GM18520 (cell line): ENCODE measurements around the gene MFAP4.
"Not testable (repeated sequence)": the region's sequence is repeated elsewhere in the genome, so short reads cannot be mapped to it uniquely, and the experiment has no call there.

ENCODE experiments used
- ATAC-seq: cut with Tn5 transposase; IDR thresholded peaks from one replicate; pipeline ENCODE4 v1.9.1; 2021; ENCODE audit not compliant: unreplicated experiment

Gene MFAP4

GRCh38 chr17:19359151-19359550 lies 27.8 kb downstream of the MFAP4 start:
- no peak for ATAC-seq

- ATAC-seq = no peak
These were observed 29.2 kb downstream of the MFAP4 start for GRCh38 chr17:19357761-19358160.

GRCh38 chr17:19357351-19357750 lies 29.6 kb downstream of the MFAP4 start:
- no peak for ATAC-seq

- ATAC-seq = no peak
These were observed 32.2 kb downstream of the MFAP4 start for GRCh38 chr17:19354748-19355147.

GRCh38 chr17:19353401-19353800 lies 33.6 kb downstream of the MFAP4 start:
- not testable (repeated sequence) for ATAC-seq

- no peak for ATAC-seq
These were observed 38.2 kb downstream of the MFAP4 start for GRCh38 chr17:19348806-19349205.

- no peak for ATAC-seq
These were observed 38.8 kb downstream of the MFAP4 start for GRCh38 chr17:19348081-19348650.

GRCh38 chr17:19347323-19348080 lies 39.5 kb downstream of the MFAP4 start:
- ATAC-seq = no peak

- no peak for ATAC-seq
These were observed 40.4 kb downstream of the MFAP4 start for GRCh38 chr17:19346351-19347255.

GRCh38 chr17:19345486-19346350 lies 41.3 kb downstream of the MFAP4 start:
- no peak for ATAC-seq

GRCh38 chr17:19345067-19345460 lies 41.9 kb downstream of the MFAP4 start:
- ATAC-seq = no peak

- ATAC-seq = no peak
These were observed 42.5 kb downstream of the MFAP4 start for GRCh38 chr17:19344311-19345066.

- ATAC-seq = no peak
These were observed 43.3 kb downstream of the MFAP4 start for GRCh38 chr17:19343671-19344151.

GRCh38 chr17:19343256-19343630 lies 43.7 kb downstream of the MFAP4 start:
- no peak for ATAC-seq

GRCh38 chr17:19342611-19343255 lies 44.3 kb downstream of the MFAP4 start:
- no peak for ATAC-seq

GRCh38 chr17:19341641-19342610 lies 45.1 kb downstream of the MFAP4 start:
- ATAC-seq = no peak

- ATAC-seq = no peak
These were observed 45.8 kb downstream of the MFAP4 start for GRCh38 chr17:19341211-19341631.

GRCh38 chr17:19339341-19339815 lies 47.6 kb downstream of the MFAP4 start:
- no peak for ATAC-seq
